GM19035 (cell line): Measurements from ENCODE around the gene NRG3.

Experiments used
- ATAC-seq: cut with Tn5 transposase; IDR thresholded peaks from one replicate; pipeline ENCODE4 v1.9.1; 2021; ENCODE audit not compliant: unreplicated experiment

NRG3 gene

GRCh38 chr10:82462910-82463551 lies 588.0 kb downstream of the NRG3 start:
- no peak for ATAC-seq

- no peak for ATAC-seq
These were observed 588.6 kb downstream of the NRG3 start for GRCh38 chr10:82463614-82464013.

- ATAC-seq, result no peak
These were observed 589.3 kb downstream of the NRG3 start for GRCh38 chr10:82464191-82464818.

GRCh38 chr10:82464966-82465365 lies 590.0 kb downstream of the NRG3 start:
- no peak for ATAC-seq

GRCh38 chr10:82468453-82468852 lies 593.5 kb downstream of the NRG3 start:
- ATAC-seq, result no peak

DNA sequence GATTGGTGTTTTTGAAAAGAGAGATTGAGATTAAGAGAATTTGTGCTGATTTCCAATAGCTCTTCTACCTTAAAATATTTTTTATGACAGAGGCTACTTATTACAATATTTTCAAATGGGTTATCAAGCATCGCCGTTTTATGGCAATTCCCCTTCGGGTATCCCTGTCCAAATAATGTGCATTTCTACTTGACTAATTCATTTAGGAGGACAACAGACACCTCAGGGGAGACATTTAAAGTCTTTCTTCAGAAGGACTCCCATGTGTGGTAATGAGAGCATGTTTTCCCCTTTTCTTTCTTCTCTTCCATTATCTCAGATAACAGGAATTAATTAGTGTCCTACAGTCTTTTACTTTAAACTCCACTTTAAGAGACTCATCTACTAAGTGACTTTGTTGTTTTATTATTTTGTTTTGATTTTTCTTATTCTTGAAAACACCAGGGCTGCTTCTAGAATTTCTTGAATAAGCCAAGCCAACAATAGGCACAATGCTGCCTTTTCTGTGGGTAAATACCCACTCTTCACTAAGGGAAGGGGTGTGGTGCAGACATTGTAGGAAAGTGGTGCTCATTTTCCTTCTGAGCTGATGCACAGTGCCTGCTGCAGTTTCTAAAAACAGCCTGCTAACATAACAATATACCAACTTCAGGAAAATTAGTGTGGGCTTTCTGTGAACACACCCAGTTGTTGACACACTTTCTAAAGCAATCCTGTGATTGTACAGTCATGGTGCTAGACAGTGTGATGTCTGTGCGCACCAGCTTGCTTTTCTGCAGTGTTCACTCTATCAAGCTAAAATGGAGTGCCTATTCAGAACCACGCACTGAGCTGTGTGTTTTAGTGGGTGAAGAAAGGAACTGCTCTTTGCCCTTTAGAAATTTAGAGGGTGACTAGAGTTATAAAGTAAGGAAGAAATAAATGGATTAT lies 597.7 kb downstream of the NRG3 start:
- ATAC-seq, result no peak

DNA sequence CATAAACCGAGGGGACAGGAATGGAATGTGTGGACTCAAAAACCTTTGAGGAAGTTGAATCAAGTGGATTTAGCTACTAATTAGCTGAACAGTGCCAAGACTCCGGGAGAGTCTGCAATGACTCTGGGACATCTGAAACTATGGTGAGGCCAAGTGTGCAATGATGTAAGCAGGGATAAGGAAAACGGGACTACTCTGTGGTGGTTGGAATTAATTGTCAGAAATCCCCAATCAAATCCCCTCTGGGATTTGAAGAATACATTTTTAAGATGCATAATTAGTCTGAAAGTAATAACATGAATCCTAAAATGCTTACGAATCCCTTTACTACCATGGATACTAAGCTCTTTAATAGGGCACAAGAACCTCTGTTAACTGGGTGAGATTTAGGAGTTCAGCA lies 602.8 kb downstream of the NRG3 start:
- ATAC-seq, result no peak

DNA sequence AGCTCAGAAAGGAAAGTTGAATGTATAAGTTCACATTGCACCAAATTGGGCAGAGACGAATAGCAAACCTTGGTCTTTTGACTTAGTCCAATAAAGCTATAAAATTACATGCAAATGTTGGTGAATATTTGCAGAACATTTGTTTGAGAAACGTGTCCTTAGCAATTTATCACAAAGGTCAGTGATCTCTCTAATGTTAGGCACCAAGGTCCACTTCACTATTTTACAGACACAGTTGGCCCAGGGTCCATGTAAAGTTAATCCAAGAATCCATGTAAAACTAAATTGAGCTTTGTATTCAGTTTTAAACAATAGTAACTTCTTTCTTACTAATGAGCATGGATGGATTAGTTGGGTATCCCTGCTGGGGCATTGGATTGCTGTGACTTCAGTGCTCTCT lies 617.7 kb downstream of the NRG3 start:
- no peak for ATAC-seq

- no peak for ATAC-seq
These were observed 621.1 kb downstream of the NRG3 start for GRCh38 chr10:82496114-82496513.

GRCh38 chr10:82497439-82497838 lies 622.4 kb downstream of the NRG3 start:
- no peak for ATAC-seq

DNA sequence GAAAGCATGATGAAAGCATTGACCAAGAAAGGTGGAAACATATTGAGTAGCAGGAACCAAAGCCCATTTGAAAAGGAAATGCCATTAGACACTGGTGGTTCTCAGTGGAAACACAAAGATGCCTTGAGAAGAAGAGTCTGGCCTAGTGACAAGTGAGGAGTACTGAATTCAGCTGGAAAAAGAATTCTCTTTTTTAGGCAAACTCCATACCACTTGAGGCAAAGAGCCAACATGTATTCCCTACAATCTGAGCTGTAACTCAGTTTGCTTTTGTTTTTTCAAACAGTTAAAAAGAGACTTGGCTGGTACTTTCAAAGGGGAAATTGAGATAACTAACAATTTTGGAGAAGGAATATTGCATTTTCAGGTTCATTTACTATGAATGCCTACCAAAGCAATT lies 624.0 kb downstream of the NRG3 start:
- no peak for ATAC-seq

DNA sequence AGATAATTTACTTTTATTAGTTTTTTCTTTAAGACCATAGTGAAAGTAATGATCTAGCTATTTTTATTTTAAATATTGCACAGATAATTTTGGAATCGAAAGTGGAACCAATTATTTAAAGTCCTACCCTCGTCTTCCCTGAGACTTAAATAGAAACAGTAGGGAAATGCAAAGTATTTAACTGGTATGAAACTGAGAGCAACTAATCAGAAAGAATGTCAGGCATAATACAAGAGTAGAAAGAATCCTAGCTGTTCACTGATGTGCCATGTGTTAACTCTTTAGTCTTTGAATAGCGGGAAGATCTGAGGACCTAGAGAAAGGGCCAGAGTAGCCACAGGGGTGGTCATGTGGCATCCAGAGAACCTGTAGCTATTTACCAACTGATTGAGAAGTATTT lies 630.0 kb downstream of the NRG3 start:
- ATAC-seq, result no peak

GRCh38 chr10:82506680-82507376 lies 631.8 kb downstream of the NRG3 start:
- ATAC-seq, result no peak

DNA sequence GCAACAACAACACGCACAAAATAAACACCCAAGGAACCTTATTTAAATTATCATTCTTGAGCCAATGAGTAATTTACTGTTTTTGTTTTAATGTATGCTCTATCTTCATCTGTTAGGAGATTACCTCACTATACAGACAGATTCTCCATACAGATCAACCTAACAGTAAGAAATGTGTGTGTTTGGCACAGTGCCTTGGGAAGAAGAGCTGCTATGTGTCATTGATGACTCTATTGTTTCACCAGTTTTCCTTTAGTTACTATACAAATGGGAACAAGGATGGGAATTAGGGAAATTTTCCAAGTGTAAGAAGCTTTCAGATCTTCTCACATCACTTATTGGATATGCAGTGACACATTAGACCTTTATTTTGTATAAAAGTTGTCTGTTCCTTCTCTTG lies 640.3 kb downstream of the NRG3 start:
- ATAC-seq, result no peak

DNA sequence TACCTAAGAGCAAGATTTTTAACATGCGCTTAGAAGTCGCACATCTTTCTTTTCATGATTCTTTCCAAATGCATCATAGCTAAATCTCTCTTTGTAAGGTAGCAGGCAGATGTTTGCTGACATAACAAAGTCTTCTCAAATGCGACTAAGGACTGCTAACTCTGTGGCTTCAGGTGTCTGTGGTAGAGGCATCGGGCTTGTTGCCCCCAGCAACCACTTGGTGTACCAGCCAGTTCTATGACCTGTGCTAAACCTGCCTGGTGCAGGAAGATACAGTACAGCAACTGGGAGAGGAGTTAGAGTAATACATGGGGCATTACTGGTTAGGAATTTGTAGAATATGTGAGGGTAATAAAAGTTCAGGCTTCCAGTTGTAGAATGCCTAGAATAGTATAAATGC lies 654.1 kb downstream of the NRG3 start:
- no peak for ATAC-seq

DNA sequence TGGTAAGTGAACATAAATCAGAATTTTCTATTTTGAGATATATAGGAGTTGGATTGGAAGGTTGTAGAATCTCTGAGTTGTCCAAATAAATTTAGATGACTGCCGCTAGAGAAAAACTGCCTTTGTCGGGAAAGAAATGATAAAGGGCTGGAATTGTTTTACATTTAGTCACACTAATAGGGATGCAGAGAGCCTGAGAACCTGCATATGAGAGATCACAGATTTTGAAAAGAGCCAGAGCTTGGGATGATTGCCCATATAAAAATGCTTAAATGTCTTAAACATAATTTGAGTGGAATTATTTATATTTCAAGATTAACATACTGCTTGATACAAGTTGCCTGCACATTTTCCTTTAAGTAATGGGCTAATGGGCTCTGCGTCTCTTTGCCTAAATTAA lies 660.5 kb downstream of the NRG3 start:
- no peak for ATAC-seq

DNA sequence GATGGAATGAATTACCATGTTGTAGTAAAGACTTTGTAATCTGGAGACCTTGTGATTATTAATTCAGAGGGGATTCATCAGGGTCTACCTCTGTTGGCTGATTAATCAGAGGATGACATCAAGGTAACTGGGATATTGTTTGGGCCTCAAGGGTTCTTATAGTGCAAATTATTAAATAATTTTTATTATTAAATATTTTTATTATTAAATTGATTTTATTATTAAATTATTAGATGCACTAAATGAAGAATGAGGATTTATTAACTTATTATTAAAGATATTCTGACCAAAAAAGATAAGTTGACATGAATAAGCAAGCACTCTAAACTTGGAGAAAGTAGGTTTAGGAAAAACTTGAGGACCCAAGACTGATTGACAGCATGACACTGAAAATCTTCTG lies 661.7 kb downstream of the NRG3 start:
- no peak for ATAC-seq

- no peak for ATAC-seq
These were observed 663.3 kb downstream of the NRG3 start for GRCh38 chr10:82538272-82538671.

DNA sequence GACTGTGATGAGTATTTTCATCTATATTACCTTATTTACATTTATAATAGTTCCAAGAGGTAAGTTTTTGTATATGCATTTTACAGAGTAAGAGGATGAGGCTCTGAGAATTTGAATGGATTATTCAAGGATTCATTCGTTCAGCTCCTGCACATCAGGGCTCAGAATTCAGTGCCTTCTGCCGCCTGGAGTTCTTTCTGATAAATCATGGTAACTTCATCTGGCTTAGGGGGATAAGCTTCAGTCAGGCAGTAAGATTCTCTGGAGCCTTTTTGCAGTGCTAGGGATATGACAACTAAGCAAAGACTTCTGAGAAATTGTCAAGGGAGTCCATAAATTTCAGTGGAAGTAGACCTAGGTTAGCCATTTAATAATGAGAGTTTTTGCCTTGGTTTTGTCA lies 668.6 kb downstream of the NRG3 start:
- no peak for ATAC-seq

- no peak for ATAC-seq
These were observed 669.4 kb downstream of the NRG3 start for GRCh38 chr10:82544377-82544776.

- no peak for ATAC-seq
These were observed 676.5 kb downstream of the NRG3 start for GRCh38 chr10:82551506-82551905.
